ENCODE measurements around the gene GAB1. TPM values are rescaled to one million over a fixed set of nuclear protein-coding genes. Genes with fewer than 3 reads are reported as not detected.
A peak's percentile ranks its signal among the peaks of the same experiment; 100 is the strongest.

GAB1 gene
- total RNA-seq, 3 donors from 2014 or later (not counting 1 experiment from before 2014, with no cell fraction given) = 11.5 to 25.4 (median 11.9) TPM

- Histone ChIP-seq H3K27me3 (ENCODE audit: control insufficient read depth, insufficient read depth, low read length) (no peaks in the 10 kb centered on the region), H3K27ac (ENCODE audit: low read length) (peak overlapping the region; percentile 75), H3K4me1 (ENCODE audit: control insufficient read depth, insufficient read depth, low read length) (peaks cover 25% of the 10 kb centered on the region), H3K4me3 (ENCODE audit: low read length) (no peak overlapping the region), H3K9me3 (ENCODE audit: control insufficient read depth, insufficient read depth, low read length) (no peaks in the 10 kb centered on the region), H3K36me3 (ENCODE audit: control insufficient read depth, insufficient read depth, low read length) (no peaks in the 10 kb centered on the region)
- Mint-ChIP-seq H3K4me1 (peaks cover 32 to 41% of the 10 kb centered on the region in 2 donors), H3K36me3 (no peaks in the 10 kb centered on the region), H3K4me3 (peak overlapping the region; percentile 40), H3K9me3 (no peaks in the 10 kb centered on the region), H3K27ac (peak overlapping the region; percentile 84 to 86), H3K27me3 (ENCODE audit: low read depth in 2 of 2) (no peaks in the 10 kb centered on the region)
- intact Hi-C loops (cut with micrococcal nuclease) = loop anchor here (10.0 kb wide), 1 partner anchor 47 kb away; no protein-coding TSS in a partner anchor
- WGBS (ENCODE audit: insufficient coverage) = 78% methylated on average over 1 of the region's 1 CpG
- DNase-seq (peak; percentile 21 to 38), ATAC-seq (peak; percentile 25 to 46 (median 44))
- TF ChIP-seq CTCF (IDR thresholded peaks at IDR 0.05) = no peak
Observed at GRCh38 chr4:143357161-143357845, 20.6 kb downstream of the GAB1 start.

GRCh38 chr4:143358419-143358818 lies 21.7 kb downstream of the GAB1 start:
- Mint-ChIP-seq H3K4me1 (peaks cover 43 to 50% of the 10 kb centered on the region in 2 donors), H3K36me3 (no peaks in the 10 kb centered on the region), H3K27ac (peak overlapping the region; percentile 84 to 91), H3K9me3 (no peaks in the 10 kb centered on the region), H3K4me3 (peak overlapping the region; percentile 84), H3K27me3 (ENCODE audit: low read depth in 2 of 2) (no peaks in the 10 kb centered on the region)
- H3K27me3 ChIP-seq (ENCODE audit: control insufficient read depth, insufficient read depth, low read length) = no peaks in the 10 kb centered on the region
- intact Hi-C loops (cut with micrococcal nuclease) = loop anchor here (10.0 kb wide), 1 partner anchor 46 kb away; no protein-coding TSS in a partner anchor
- no peak for DNase-seq
- H3K36me3 ChIP-seq (ENCODE audit: control insufficient read depth, insufficient read depth, low read length) = no peaks in the 10 kb centered on the region
- H3K9me3 ChIP-seq (ENCODE audit: control insufficient read depth, insufficient read depth, low read length) = no peaks in the 10 kb centered on the region
- ATAC-seq = no peak
- WGBS (ENCODE audit: insufficient coverage) = no CpG with 5 or more reads among the region's 3 CpGs
- peaks cover 36% of the 10 kb centered on the region for H3K4me1 ChIP-seq (ENCODE audit: control insufficient read depth, insufficient read depth, low read length)
- TF ChIP-seq CTCF (IDR thresholded peaks at IDR 0.05) = no peak
- no peak overlapping the region for H3K4me3 ChIP-seq (ENCODE audit: low read length)
- peak overlapping the region; percentile 75 for H3K27ac ChIP-seq (ENCODE audit: low read length)

DNA sequence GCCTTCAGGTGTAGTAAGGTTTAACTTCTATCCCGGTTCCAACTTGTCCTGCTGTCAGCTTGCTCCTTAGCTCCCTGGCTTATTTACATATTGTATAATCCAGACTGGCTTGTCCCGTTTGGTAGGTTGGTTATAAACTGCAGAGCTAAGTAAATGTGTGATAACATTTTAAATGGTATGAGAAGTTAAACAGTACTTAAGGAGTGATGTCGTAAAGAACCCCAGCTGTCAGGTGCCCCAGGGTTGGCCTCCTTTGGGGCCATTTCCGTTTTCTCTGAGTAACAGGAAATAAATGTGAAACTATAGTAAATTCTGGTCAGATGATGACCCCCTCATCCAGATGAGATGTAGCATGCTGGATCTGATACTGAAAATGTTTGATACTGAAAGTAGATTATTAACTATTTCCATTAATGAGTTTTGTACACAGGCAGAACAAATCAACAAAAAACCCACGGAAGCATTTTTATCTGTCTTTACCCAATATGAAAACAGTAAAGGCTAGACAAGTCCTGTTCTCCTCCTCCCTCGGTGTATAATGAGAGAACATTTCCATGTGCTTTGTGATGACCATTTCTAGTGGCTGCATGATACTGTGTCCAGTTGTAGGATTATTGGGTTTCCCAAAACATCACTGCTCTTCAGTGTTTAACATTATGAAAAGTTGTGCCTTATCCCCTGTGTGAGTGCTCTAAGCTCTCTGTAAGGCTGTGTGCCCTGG lies 22.4 kb downstream of the GAB1 start:
- peak; percentile 33 to 48 for DNase-seq
- Histone ChIP-seq H3K4me3 (ENCODE audit: low read length) (no peak overlapping the region), H3K9me3 (ENCODE audit: control insufficient read depth, insufficient read depth, low read length) (no peaks in the 10 kb centered on the region), H3K36me3 (ENCODE audit: control insufficient read depth, insufficient read depth, low read length) (no peaks in the 10 kb centered on the region), H3K4me1 (ENCODE audit: control insufficient read depth, insufficient read depth, low read length) (peaks cover 43% of the 10 kb centered on the region), H3K27ac (ENCODE audit: low read length) (peak overlapping the region; percentile 75), H3K27me3 (ENCODE audit: control insufficient read depth, insufficient read depth, low read length) (no peaks in the 10 kb centered on the region)
- Mint-ChIP-seq H3K27ac (peak overlapping the region; percentile 84 to 91), H3K27me3 (ENCODE audit: low read depth in 2 of 2) (no peaks in the 10 kb centered on the region), H3K9me3 (no peaks in the 10 kb centered on the region), H3K4me1 (peaks cover 43 to 52% of the 10 kb centered on the region in 2 donors), H3K36me3 (no peaks in the 10 kb centered on the region), H3K4me3 (peak overlapping the region; percentile 84)
- intact Hi-C loops (cut with micrococcal nuclease) = loop anchor here (10.0 kb wide), 1 partner anchor 46 kb away; no protein-coding TSS in a partner anchor
- ATAC-seq = peak; percentile 86 to 91 (median 90)
- WGBS (ENCODE audit: insufficient coverage) = 3% methylated on average over 3 of the region's 6 CpGs
- TF ChIP-seq CTCF (IDR thresholded peaks at IDR 0.05) = no peak
